Measurements from ENCODE around the gene CNTROB. TPM values are rescaled to one million over a fixed set of nuclear protein-coding genes. Genes with fewer than 3 reads are reported as not detected.

CNTROB gene, protein sequence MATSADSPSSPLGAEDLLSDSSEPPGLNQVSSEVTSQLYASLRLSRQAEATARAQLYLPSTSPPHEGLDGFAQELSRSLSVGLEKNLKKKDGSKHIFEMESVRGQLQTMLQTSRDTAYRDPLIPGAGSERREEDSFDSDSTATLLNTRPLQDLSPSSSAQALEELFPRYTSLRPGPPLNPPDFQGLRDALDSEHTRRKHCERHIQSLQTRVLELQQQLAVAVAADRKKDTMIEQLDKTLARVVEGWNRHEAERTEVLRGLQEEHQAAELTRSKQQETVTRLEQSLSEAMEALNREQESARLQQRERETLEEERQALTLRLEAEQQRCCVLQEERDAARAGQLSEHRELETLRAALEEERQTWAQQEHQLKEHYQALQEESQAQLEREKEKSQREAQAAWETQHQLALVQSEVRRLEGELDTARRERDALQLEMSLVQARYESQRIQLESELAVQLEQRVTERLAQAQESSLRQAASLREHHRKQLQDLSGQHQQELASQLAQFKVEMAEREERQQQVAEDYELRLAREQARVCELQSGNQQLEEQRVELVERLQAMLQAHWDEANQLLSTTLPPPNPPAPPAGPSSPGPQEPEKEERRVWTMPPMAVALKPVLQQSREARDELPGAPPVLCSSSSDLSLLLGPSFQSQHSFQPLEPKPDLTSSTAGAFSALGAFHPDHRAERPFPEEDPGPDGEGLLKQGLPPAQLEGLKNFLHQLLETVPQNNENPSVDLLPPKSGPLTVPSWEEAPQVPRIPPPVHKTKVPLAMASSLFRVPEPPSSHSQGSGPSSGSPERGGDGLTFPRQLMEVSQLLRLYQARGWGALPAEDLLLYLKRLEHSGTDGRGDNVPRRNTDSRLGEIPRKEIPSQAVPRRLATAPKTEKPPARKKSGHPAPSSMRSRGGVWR
- total RNA-seq (2022): 22.6 and 24.2 TPM in 2 replicates
- percentile 52 among the genes with signal in this experiment for Bru-seq, nascent RNA
- BruChase-seq, experiment 1, labeled RNA remaining after a 2-hour chase: percentile 59 among the genes with signal in this experiment
- BruChase-seq, experiment 2, labeled RNA remaining after a 6-hour chase: percentile 62 among the genes with signal in this experiment
- long read RNA-seq, partial matches to known transcripts: 4 of 14 reads
- long read RNA-seq, other reads (novel, unspliced or antisense): 5 of 14 reads

DNA sequence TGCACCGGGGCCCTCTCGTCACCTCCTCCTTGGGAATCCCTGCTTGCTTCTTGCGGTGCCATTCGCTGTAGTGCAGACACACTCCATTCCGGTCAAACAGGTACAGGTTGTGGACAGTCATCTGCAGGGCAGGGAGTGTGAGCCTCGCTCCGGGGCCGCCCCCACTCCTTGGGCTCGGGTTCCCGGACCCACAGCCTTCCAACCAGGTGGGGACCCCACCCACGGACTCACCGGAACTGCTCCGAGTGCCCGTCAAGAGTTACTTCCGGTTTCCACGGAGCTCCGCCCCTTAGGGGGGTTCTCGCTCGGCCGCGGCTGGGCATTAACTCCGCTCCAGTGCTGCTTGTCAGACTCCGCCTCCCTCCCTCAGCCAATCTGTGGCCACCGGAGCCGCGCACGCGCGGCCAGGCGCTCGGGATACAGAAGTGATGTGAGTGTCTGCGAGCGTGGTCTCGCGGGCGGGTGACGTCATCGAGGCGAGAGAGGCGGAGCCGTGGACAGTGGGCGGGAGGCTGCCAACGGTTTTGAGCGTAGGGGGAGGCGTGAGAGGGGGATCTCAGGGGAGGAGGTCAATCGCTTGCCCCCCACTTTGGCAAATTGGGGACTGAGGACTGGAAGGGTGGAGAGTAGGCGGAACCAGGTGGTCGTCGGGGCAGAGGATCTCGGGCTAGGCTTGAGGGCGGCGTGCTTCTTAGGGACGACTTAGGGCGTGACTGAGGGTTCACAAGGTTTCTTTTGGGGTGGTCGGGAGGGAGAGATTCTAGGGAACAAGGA lies at the start of gene CNTROB, which contains the start of gene TRAPPC1:
Gene CNTROB, plus strand, starts transcription at position 498 of the 774 bp plus-strand sequence. CDS start 874 bp downstream, outside the sequence.
Gene TRAPPC1, minus strand, starts transcription at position 238 of the 774 bp plus-strand sequence. Its CDS starts 117 bp downstream, at position 121.
- intact Hi-C loops (cut with micrococcal nuclease; ENCODE audit: unreplicated experiment): loop anchor here (1.0 to 5.0 kb wide), 2 partner anchors 19 to 60 kb away; no protein-coding TSS in a partner anchor
- ChIA-PET POLR2A (interaction anchor here (0.5 to 1.8 kb wide), 5 partner anchors 15 to 211 kb away, joined by 3 to 10 read pairs (median 4); partner anchors contain the start of gene RNF227), CTCF (interaction anchor here (0.7 to 3.1 kb wide), 8 partner anchors 16 to 456 kb away, joined by 3 to 14 read pairs (median 6); partner anchors contain the start of genes NAA38 and RNF227)
- Mint-ChIP-seq H3K27me3 (ENCODE audit: insufficient read depth, unreplicated experiment) (no peaks in the 10 kb centered on the region), H3K27ac (ENCODE audit: unreplicated experiment) (peak within 1 kb of the TSS; percentile 97), H3K36me3 (ENCODE audit: insufficient read depth, unreplicated experiment) (peaks cover 6% of the 10 kb centered on the region), H3K4me1 (ENCODE audit: low read depth, unreplicated experiment) (peaks cover 11% of the 10 kb centered on the region), H3K9me3 (ENCODE audit: unreplicated experiment) (no peaks in the 10 kb centered on the region), H3K4me3 (ENCODE audit: unreplicated experiment) (peak within 1 kb of the TSS; percentile 99)
- peak; percentile 95 to 97 for DNase-seq
- Histone ChIP-seq H3K27me3 (replicated peaks; ENCODE audit: control insufficient read depth, insufficient read depth, low read length) (no peaks in the 10 kb centered on the region), H3K4me3 (ENCODE audit: low read depth, low read length) (peak within 1 kb of the TSS; percentile 80), H3K36me3 (ENCODE audit: control insufficient read depth, insufficient read depth, low read length) (no peaks in the 10 kb centered on the region), H3K4me1 (0 out of 2 replicates have a peak, but pooled peaks cover 2% of the 10 kb centered on the region), H3K9me3 (no peaks in the 10 kb centered on the region)
- no TSS peak for BruUV-seq (replicated peaks)
- TF ChIP-seq, protein P1, sequence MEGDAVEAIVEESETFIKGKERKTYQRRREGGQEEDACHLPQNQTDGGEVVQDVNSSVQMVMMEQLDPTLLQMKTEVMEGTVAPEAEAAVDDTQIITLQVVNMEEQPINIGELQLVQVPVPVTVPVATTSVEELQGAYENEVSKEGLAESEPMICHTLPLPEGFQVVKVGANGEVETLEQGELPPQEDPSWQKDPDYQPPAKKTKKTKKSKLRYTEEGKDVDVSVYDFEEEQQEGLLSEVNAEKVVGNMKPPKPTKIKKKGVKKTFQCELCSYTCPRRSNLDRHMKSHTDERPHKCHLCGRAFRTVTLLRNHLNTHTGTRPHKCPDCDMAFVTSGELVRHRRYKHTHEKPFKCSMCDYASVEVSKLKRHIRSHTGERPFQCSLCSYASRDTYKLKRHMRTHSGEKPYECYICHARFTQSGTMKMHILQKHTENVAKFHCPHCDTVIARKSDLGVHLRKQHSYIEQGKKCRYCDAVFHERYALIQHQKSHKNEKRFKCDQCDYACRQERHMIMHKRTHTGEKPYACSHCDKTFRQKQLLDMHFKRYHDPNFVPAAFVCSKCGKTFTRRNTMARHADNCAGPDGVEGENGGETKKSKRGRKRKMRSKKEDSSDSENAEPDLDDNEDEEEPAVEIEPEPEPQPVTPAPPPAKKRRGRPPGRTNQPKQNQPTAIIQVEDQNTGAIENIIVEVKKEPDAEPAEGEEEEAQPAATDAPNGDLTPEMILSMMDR (IDR thresholded peaks at IDR 0.05; ENCODE audit: insufficient read depth in 1 of 2, low read depth in 1 of 2, low read length in 1 of 2, severe bottlenecking in 1 of 2, unreplicated experiment in 1 of 2): no peak

- no peaks in the 10 kb centered on the region for H3K36me3 Mint-ChIP-seq (ENCODE audit: insufficient read depth, unreplicated experiment)
- CTCF ChIA-PET: no interaction called here
Observed at GRCh38 chr17:7882629-7883028, 49.4 kb upstream of the CNTROB start.

More at GRCh38 chr17:7882629-7883028, 49.4 kb upstream of the CNTROB start:
- Histone ChIP-seq H3K9me3 (no peaks in the 10 kb centered on the region), H3K4me3 (ENCODE audit: low read depth, low read length) (no peak overlapping the region), H3K4me1 (no peaks in the 10 kb centered on the region), H3K36me3 (ENCODE audit: control insufficient read depth, insufficient read depth, low read length) (no peaks in the 10 kb centered on the region), H3K27me3 (replicated peaks; ENCODE audit: control insufficient read depth, insufficient read depth, low read length) (no peaks in the 10 kb centered on the region)
- intact Hi-C loops (cut with micrococcal nuclease; ENCODE audit: unreplicated experiment): no loop called here
- TF ChIP-seq, protein P1 (IDR thresholded peaks at IDR 0.05; ENCODE audit: insufficient read depth in 1 of 2, low read depth in 1 of 2, low read length in 1 of 2, severe bottlenecking in 1 of 2, unreplicated experiment in 1 of 2): no peak
- no TSS peak for BruUV-seq (replicated peaks)
- POLR2A ChIA-PET: no interaction called here
- Mint-ChIP-seq H3K4me1 (ENCODE audit: low read depth, unreplicated experiment) (no peaks in the 10 kb centered on the region), H3K9me3 (ENCODE audit: unreplicated experiment) (no peaks in the 10 kb centered on the region), H3K27me3 (ENCODE audit: insufficient read depth, unreplicated experiment) (no peaks in the 10 kb centered on the region), H3K4me3 (ENCODE audit: unreplicated experiment) (no peak overlapping the region), H3K27ac (ENCODE audit: unreplicated experiment) (no peak overlapping the region)
- no peak for DNase-seq
